H1 (cell line): ENCODE results near the gene PRRC2C. TPM values are rescaled to one million over a fixed set of nuclear protein-coding genes. Genes with fewer than 3 reads are reported as not detected.

ENCODE experiments used
- ATF3 ChIP-seq: IDR thresholded peaks from 2 replicates; pipeline ENCODE4 v1.6.1; 2011; ENCODE audit warnings: low read depth, mild to moderate bottlenecking, low read length; ENCODE audit not compliant: insufficient read depth
- CEBPB ChIP-seq: IDR thresholded peaks from 2 replicates; pipeline ENCODE4 v1.6.1; 2012; ENCODE audit warnings: low read depth, low read length
- CTCF ChIP-seq, 3 experiments: IDR thresholded peaks; 1 replicate in 2 of 3; 2 replicates in 1 of 3; pipeline versions ENCODE4 v1.5.1 to v1.6.1; 2011; ENCODE audit warnings: low read length in 3 of 3, mild to moderate bottlenecking in 3 of 3, inconsistent platforms in 2 of 3, low read depth in 1 of 3, moderate library complexity in 1 of 3; ENCODE audit not compliant: insufficient read depth in 1 of 3; ENCODE audit errors: control extremely low read depth in 1 of 3
- EP300 ChIP-seq, 2 experiments: IDR thresholded peaks; 1 replicate in 1 of 2; 2 replicates in 1 of 2; pipeline ENCODE4 v1.6.1; 2011 to 2012; ENCODE audit warnings: low read depth in 2 of 2, low read length in 2 of 2, mild to moderate bottlenecking in 2 of 2, borderline replicate concordance in 1 of 2, inconsistent platforms in 1 of 2, moderate library complexity in 1 of 2
- GTF2F1 ChIP-seq: IDR thresholded peaks from 2 replicates; pipeline ENCODE4 v1.6.1; 2012; ENCODE audit warnings: low read depth, low read length, improper control_type of control experiment, borderline replicate concordance
- HDAC6 ChIP-seq: IDR thresholded peaks from one replicate; pipeline ENCODE4 v1.7.1; 2012; ENCODE audit warnings: low read depth, mild to moderate bottlenecking, inconsistent platforms, low read length, moderate library complexity
- JUN ChIP-seq: IDR thresholded peaks from 2 replicates; pipeline ENCODE4 v1.6.1; 2011; ENCODE audit warnings: low read depth, mild to moderate bottlenecking, improper control_type of control experiment, low read length
- KDM4A ChIP-seq: IDR thresholded peaks from one replicate; pipeline ENCODE4 v1.7.1; 2012; ENCODE audit warnings: low read depth, mild to moderate bottlenecking, moderate library complexity, low read length, inconsistent platforms; ENCODE audit not compliant: severe bottlenecking
- MAFK ChIP-seq: IDR thresholded peaks from 2 replicates; pipeline ENCODE4 v1.6.1; 2012; ENCODE audit warnings: low read depth, mild to moderate bottlenecking, improper control_type of control experiment, low read length
- PHF8 ChIP-seq: fragments of 200-600 bp; sonication (generic); conservative IDR thresholded peaks from 2 replicates; pipeline ENCODE4 v1.7.1; 2012; ENCODE audit warnings: low read depth, mild to moderate bottlenecking, inconsistent platforms, low read length, moderate library complexity
- RAD21 ChIP-seq, 2 experiments: IDR thresholded peaks in 1 of 2; conservative IDR thresholded peaks in 1 of 2; 2 replicates each; pipeline ENCODE4 v1.6.1; 2011; ENCODE audit warnings: low read depth in 2 of 2, low read length in 2 of 2, improper control_type of control experiment in 1 of 2, inconsistent platforms in 1 of 2, mild to moderate bottlenecking in 1 of 2, moderate library complexity in 1 of 2
- SP4 ChIP-seq: IDR thresholded peaks from 2 replicates; pipeline ENCODE4 v1.6.1; 2012; ENCODE audit warnings: low read length, inconsistent platforms
- TAF7 ChIP-seq: optimal IDR thresholded peaks from 2 replicates; pipeline ENCODE3; 2011; ENCODE audit warnings: low read depth, mild to moderate bottlenecking, inconsistent platforms, low read length, moderate library complexity, borderline replicate concordance
- TEAD4 ChIP-seq: IDR thresholded peaks from 2 replicates; pipeline ENCODE4 v1.6.1; 2012; ENCODE audit warnings: low read depth, low read length, inconsistent platforms, mixed read lengths
- polyA plus RNA-seq, 7 experiments: library from polyadenylated mRNA; depleted of rRNA in 3 of 7; stranded (reverse) in 5 of 7; unstranded in 2 of 7; fragments of >200 nt in 5 of 7; fragments of 200-250 nt in 2 of 7; gene quantifications; 1 replicate in 5 of 7; 2 replicates in 1 of 7; 4 replicates in 1 of 7; pipeline versions ENCODE4 v1.2.1 to v1.2.3, GENCODE V29; 2011 to 2013; ENCODE audit warnings: missing spikeins in 2 of 7, mixed read lengths in 2 of 7
- total RNA-seq: library from RNA; stranded (reverse); fragmentation: NEBNext Ultra II Directional; extraction: Animal tissue kit (Norgen Biotek cat#: 25700); gene quantifications from 2 replicates; pipeline ENCODE4 v1.2.1, GENCODE V29; 2021

PRRC2C gene
- total and polyA plus RNA-seq, 2 of the 8 experiments (the other 6 are each of a cell fraction or from before 2014, with no cell fraction given): 125 to 264 TPM

- TF ChIP-seq PHF8: no peak
- no peak for TF ChIP-seq SP4
- no peak for TF ChIP-seq TAF7
- no peak for TF ChIP-seq HDAC6
- no peak for TF ChIP-seq GTF2F1
- no peak for TF ChIP-seq TEAD4
- TF ChIP-seq ATF3: no peak
- TF ChIP-seq CEBPB: no peak
- peak; percentile 10 to 41; a peak in 1 of 4 replicates for TF ChIP-seq RAD21 (IDR thresholded peaks at IDR 0.05 in 1 of 2, conservative IDR thresholded peaks at IDR 0.05 in 1 of 2; ENCODE audit: low read depth in 2 of 2, low read length in 2 of 2)
- no peak for TF ChIP-seq KDM4A
- no peak for TF ChIP-seq JUN
- TF ChIP-seq CTCF (IDR thresholded peaks at IDR 0.05; ENCODE audit: control extremely low read depth in 1 of 3, insufficient read depth in 1 of 3, low read depth in 1 of 3, low read length in 3 of 3): peak; percentile 22 to 67 (median 34)
- 0 out of 3 replicates have a peak, but pooled peaks of 1 of the 2 experiments have one; percentile 26 for TF ChIP-seq EP300 (IDR thresholded peaks at IDR 0.05; ENCODE audit: borderline replicate concordance in 1 of 2, low read depth in 2 of 2, low read length in 2 of 2)
- TF ChIP-seq MAFK: no peak
These were observed 155.9 kb downstream of the PRRC2C start (continued) for GRCh38 chr1:171641076-171641864.
